Upper lobe of left lung (tissue), 4 donors: ENCODE measurements around the gene SERPINB8.

Experiments
- POLR2A ChIP-seq, 4 donors: fragments of 450-650 bp; IDR thresholded peaks; one replicate each; pipeline ENCODE4 v1.5.1; 2016 to 2017; ENCODE audit warnings: antibody characterized with exemption in 4 of 4, mild to moderate bottlenecking in 2 of 4
- POLR2AphosphoS5 ChIP-seq, 2 donors: sonication (generic); formaldehyde crosslinking; IDR thresholded peaks; one replicate each; pipeline ENCODE4 v1.5.1; 2017; ENCODE audit warnings: antibody characterized with exemption in 2 of 2
- TF ChIP-seq, protein P1 (sequence below), 6 experiments: fragments of 450-650 bp in 4 of 6; fragments of 200-600 bp in 2 of 6; sonication (generic) in 2 of 6; IDR thresholded peaks; one replicate each; pipeline ENCODE4 v1.5.1; 2016 to 2019; ENCODE audit warnings: antibody characterized with exemption in 6 of 6

DNA sequence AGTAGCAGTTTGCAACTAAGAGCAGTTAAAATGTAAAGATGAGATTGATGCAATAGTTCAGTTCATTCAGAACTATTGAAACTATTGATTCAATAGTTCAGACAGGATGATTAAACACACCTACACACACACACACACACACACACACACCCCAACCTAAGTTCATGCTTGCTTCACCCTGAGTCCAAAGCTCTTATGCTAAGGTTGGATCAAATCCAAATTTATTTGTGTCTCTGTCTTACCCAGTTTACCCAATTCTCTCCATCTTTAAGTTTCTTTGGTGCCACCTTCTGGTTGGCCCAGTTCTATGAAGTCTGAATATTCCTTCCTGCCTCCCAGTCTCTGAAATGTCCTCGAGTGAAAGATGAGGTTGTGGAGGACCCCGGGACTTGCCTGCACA lies 5.1 kb downstream of the SERPINB8 start:
- TF ChIP-seq, protein P1, sequence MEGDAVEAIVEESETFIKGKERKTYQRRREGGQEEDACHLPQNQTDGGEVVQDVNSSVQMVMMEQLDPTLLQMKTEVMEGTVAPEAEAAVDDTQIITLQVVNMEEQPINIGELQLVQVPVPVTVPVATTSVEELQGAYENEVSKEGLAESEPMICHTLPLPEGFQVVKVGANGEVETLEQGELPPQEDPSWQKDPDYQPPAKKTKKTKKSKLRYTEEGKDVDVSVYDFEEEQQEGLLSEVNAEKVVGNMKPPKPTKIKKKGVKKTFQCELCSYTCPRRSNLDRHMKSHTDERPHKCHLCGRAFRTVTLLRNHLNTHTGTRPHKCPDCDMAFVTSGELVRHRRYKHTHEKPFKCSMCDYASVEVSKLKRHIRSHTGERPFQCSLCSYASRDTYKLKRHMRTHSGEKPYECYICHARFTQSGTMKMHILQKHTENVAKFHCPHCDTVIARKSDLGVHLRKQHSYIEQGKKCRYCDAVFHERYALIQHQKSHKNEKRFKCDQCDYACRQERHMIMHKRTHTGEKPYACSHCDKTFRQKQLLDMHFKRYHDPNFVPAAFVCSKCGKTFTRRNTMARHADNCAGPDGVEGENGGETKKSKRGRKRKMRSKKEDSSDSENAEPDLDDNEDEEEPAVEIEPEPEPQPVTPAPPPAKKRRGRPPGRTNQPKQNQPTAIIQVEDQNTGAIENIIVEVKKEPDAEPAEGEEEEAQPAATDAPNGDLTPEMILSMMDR (IDR thresholded peaks at IDR 0.05): no peak
- no peak for TF ChIP-seq POLR2A (IDR thresholded peaks at IDR 0.05)
- TF ChIP-seq POLR2AphosphoS5 (IDR thresholded peaks at IDR 0.05): no peak
